ENCODE results near the gene ZFP62.

Gene ZFP62

DNA sequence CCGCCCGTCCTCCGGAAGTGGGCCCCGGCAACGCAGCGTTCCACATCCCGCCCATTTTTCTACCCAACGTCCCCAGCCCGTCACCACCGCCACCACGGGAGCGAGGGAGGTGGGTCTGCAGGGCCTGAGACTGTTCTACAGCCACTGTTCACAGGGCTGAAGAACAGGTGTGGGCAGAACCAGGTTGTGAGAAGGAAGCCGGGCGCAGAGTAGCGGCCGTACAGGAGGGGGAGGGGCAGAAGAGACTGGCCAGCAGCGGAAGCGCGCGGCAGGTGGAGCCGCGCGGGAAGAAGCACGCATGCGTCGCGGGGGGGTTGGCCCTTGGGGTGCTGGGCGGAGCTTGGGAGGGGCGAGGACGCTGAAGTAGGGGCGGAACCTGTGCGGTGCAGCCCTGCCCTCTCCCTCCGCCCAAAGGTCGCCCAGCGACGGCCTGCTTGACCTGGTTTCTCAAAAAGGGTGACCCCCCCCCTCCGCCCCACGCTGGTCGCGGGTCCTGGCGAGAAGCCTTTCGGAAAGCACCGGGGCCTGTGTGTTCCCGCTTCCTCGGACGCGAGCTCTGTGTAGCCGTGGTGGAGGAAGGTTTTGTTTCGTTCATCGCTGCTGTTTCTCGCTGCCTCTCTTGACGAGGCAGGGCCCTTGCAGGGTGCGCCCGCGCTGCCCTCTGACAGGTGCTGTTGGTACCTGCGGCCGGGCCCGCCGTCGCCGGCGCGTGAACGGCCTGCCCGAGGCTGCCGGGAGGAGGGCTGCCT is 50.7 kb downstream of the ZFP62 start:
- DNase-seq (ENCODE audit: low spot score): peak; percentile 96

DNA sequence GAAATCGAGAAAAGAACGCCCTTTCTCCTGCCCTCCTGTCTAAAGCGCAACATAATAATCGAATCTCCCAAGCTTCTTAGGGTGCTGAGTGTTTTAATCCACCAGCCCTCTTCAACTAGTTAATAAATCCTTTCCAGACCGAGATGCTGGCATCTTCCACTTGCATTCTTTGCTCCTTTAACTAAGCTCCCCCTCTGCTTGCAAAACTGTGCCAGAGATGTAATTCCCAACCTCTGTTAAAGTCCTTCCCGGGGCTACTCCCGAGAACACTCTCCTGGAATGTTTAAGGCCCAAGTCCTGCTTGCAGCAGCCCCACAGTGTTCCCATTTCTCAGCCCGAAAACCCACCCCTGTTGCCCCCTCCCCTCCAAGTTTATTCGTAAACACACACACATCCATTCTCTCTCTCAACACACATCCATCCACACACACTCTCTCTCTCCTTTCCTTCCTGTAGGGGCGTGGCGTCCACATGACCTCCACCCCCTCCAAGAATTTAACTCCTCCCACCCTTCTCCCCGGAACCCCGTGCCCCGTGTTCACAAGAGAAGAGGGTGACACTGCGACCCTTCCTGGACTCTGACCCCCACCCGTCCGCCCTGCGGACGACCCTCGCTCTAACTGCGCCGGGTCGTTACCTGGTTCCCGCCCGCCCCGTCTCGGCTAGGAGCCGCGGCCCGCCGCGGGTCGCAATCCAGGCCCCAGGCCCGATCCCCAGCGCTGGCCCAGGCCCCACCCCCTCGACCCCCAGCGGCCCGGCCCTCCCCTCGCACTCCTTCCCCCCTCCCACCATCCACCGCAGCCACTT is 51.5 kb downstream of the ZFP62 start:
- peak; percentile 94 for DNase-seq (ENCODE audit: low spot score)

DNA sequence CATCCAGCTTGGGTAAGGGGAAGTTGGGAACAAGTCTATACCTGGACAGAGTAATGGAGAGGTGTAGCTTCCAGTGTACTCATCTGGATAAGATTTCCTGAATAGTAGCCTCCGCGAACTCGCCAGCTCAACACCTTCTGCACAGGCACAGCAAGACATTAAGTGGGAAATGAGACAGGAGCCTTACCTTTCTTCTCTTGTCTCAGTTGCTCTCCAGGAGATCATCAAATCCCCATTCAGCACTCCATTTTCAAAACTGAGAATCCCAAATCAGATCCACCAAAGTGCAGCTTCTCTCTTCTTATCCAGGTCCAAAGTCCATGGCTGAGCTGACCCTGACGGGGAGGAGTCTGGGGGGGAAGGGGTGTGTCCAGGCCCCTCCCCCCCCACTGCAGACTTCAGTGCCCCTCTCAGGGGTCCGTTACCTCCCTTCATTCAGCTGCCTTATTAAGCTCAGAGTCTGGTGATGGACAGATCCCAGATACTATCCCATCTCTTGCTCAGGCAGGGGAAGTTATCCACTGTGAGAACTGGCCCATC is 52.5 kb downstream of the ZFP62 start:
- DNase-seq (ENCODE audit: low spot score): no peak

DNA sequence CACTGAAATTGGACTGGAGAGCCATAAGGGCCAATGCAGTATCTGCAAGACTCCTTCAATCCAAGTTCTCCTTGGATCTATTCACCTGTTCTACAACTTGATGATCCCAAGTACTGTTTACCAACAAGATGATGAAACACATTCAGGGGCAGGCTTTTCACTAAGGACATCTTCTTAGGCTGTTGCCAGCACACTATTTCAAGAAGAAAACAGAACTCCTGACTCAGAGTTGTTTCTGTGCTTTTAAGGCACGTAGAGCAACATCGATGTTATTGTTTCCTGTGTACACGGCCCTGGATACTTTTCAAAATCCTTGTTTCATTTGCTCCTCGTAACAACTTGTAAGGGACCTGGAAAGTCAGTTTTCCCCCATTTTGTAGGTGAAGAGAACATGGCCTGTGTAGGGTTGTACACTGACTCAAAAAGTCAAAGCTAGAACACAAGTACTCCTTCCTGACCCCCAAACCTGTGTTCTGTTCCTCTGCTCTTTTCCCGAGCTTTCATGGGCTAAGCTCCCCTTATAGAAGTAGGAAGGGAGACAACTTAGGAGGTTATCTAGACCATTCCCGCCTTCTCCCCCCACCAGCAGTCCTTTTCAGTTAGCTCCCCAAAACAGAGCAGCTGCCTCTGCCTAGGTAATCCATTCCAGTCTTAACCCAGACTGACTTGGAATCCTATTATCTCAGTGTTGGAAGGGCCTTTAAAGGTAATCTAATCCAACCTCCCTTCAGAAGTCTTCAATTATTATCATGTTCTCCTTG is 53.2 kb downstream of the ZFP62 start:
- DNase-seq (ENCODE audit: low spot score): no peak

DNA sequence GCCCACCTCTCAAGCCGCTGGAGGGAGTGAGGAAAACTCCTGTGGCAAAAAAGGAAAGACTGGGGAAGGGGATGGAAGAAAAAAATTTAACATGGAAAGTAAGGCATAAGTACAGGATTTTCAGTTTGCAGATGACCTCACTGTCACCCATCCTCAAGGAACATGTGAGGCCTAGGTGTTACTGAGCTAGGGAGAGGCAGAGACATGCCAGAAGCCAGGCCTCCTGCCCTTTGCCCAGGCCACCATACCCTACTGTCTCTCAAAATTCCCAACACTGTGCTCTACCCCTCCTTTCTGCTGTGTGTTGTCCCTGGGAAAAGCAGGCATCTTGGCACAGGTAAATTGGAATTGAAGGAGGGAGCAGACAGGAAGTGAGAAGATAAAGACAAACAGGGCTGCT is 54.0 kb downstream of the ZFP62 start:
- no peak for DNase-seq (ENCODE audit: low spot score)

DNA sequence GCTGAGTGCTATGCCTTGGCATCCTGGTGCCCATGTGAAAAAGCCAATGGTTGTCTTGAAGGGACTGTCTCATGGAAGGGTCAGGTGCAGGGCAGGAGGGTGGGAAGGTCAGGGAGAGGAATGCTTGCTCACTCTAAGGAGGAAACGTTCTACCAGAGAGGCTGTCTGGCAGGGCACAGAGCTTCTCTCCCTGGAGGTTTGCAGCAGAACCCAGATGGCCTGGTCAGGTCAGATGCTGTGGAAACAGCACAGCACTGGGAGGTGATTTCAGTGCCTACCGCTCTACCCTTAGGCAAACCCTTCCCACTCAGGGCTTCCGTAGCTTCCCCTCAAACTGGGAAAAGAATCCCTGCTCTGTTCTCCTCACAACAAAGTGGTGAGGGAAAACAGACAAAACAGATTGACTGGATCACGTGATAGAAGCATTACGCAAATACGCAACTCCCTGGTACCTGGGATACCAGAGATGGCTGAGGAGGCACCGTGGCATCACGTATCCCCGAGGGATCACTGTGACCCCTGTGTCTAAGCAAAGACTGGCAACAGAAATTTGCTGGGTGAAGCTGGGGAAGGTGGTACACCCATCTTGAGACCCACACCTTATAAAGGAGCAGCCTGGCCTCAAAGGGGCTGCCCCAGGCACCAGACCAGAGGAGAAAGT is 54.6 kb downstream of the ZFP62 start:
- DNase-seq (ENCODE audit: low spot score): no peak

DNA sequence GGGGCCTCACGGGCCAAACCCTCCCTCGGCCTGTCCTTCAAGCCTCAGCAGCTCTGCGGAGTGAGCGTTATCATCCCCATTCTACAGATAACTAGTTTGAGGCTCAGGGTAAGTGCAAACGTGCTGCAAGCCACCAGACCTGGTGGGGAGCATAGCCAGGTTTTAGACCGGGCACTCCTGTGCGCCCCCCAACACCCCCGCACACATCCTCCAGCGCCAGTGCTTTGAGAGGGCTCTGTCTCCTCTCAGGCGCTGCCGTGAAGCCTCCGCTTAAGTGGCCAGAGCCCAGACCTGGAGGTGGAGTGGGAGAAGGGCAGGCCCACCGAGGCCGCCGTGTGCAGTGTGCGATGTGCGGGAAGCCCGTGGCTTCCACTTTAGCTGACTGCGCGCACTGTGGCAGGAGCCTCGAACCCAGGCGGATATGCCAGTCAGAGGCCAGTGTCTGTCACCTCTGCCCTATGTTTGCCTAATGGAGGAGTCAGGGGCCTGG is 56.9 kb downstream of the ZFP62 start:
- peak; percentile 50 for DNase-seq (ENCODE audit: low spot score)

DNA sequence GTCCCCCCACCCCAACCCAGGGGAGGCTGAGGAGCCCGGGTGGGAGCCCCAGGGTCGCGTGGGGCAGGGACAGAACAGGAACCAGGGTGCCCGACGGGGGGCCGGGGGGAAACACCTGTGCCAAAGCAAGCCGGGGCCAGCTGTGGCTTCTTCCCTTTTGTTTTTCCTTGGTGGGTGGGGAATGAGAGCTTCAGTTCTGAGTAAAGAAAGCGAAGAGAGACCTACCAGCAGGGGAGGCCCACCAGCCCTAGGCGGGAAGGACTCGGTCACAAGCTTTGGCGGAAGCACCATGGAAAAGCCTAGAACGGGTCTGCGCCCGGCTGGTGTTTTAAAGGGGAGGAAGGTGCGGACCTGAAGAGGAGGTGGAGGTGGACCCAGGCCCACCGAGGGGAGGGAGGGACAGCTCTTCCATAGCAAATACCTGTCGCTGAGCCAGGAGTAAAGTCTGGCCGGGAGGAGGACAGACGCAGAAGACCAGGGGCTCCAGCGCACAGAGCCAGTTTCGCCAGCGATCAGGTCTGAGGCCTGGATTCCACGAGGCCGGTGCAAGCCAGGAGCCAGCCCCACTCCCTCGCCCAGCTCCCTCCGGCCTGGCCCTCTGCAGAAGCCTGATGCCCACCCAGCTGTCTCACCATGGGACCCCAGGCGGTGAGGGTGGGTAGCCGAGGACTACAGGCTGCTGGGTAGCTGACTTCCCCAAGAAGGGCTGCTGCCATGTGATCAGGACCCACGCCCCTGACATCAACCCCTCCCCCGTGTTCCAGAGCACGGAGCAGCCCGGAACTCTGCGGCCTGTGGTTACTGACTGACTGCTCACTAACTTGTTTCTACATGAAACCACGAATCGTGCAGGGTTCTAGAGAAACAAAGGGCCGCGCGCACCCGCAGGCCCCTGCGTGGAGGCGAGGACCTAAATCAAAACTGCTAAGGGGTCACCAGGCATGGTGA is 57.6 kb downstream of the ZFP62 start:
- peak; percentile 94 for DNase-seq (ENCODE audit: low spot score)

DNA sequence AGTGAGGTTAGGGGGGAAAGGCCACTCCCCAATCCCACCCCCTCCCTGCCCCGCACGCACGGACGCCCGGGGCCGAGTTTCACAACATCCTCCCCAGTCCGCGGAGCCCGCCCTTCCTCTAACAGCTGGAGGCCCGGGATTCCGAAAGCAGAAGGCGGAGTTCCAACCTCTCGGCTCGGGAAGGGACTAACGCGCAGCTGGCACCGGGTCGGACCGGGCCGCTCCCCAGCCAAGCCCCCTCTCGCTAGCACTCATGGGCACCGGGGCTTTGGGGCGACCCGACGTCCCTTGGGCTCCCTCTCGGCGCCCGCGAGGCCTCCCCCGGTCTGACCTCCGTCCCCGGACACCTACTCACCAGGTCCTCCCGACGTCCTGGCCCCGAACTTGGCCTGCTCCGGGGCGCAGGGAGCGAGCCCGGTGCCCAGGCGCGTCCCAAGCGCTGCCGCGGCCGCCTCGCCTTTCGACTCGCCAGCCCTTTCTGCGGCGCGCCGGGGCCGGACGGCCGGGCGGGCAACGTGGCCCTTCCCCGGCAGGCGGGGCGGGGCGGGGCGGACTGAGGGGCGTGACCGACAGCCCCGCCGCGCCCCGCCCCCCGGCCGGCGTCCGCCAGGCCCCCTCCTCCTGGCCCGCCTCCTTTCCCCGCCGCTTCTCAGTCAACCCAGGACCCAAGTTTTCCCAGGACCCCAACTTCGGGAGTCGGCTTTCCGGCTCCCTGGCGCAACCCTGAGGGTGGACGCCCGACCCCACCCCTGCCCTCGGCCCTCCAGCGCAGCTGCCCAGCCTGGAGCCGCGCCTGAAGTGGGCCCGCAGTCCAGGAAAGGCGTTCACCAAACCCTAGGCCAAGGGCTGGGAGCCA is 58.5 kb downstream of the ZFP62 start, which contains the start of gene MGAT1:
TSS of gene MGAT1 (minus strand) at position 482 of the 856 bp plus-strand sequence. CDS start 9,835 bp downstream, outside the sequence.
- DNase-seq (ENCODE audit: low spot score): peak; percentile 73

DNA sequence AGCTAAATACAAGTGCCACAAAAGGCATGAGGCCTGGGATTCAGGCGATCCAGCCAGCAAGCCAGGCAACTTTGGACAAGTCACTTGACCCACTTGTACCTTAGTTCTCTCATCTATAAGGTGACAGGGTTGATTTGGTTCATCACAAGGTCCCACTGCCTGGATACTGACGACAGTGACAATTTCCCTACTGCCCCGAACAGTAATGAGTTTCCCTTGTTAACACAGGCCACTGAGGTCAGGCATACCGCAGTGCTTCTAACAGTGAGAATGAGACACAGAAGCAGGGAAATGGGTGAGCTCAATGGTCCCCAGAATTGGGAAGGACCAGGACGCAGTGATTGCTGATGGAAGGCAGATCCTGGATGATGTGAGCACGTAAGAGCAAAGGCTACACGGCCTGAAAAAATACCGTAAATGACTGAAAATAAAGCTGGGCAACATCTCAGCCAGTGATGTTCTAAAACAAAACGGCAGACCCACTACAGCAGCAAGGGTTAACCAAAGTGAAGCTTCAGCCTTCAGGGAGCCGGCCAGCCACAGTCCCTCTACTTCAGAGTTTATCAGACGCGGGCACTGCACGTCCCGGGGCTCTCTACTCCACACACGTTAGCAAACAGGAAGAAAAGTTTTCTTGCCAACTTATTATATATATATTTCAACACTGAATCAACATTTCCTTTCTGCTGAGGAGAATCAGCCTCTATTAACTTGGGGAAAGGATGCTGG is 59.3 kb downstream of the ZFP62 start:
- DNase-seq (ENCODE audit: low spot score): no peak

DNA sequence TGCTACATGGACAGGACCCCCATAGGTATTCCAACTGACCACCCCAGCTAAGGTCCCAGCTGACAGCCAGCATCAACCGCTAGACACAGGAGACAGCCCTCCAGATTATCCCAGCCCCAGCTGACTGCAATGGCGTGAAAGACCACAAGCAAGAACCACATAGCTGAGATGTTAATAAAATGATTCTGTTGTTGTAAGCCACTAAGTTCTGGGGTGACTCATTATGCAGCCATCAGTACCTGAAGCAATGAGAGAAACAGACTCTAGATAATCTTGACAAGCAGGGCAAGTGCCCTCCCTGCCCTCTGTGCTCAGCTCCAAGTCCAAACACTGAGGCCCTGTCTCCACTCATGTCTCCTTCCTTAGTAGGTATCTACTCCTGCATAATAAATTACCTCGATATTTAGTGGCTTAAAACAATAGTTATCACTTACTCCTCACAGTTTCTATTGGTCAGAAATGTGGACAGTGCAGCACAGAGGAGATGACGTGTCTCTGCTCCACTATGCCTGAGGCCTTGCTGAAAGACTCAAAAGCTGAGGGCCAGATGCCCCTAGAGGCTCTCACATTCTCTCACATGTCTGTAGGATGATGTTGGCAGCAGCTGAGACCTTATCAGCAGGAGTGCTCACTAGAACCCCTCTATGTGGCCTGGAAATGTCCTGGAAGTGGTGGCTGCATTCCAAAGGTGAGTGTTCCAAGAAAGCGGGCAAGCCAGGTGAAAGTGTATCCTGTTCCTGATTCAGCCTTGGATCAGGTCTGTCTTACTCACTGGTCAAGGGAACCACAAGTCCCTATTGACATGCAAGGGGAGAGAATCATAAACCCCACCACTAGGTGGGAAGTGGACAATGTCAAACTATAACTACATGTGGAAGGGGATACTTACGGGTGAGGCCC is 60.9 kb downstream of the ZFP62 start:
- DNase-seq (ENCODE audit: low spot score): peak; percentile 38

DNA sequence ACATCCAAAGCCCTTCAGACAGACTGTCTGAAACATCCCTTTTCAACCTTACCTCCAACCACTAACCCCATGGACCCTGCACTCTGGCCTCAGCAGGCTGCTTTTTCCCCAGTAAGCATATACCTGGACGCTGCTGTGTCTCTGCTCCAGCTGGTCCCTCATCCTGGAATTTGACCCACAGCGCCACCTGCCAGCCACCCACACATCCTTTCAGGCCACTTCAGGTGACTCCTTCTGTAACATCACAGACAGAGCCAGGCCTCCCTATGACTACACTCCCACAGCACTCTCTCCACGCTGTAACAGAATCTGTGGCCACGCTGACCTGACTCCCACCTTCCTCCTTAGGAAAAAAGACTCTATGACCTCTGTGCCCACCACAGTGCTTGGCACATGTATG is 61.9 kb downstream of the ZFP62 start:
- DNase-seq (ENCODE audit: low spot score): no peak

DNA sequence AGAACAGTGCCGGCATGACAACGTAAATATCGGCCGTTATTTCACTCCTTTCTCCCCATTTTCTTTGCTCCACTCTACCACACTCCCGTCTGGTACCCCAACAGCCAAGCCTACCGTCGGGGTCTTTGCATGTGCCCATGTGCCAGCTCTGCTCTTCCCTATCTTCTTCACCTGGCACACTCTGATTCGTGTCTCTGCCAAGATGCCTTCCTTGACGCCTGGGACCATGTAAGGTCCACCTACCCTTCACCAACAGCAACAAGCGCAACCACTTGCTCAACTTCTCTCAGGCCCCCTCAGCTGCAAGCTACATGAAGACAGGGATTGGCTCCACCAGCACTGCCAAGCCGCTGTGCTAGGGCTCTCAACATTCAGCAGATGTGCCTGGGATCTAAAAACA is 62.9 kb downstream of the ZFP62 start:
- no peak for DNase-seq (ENCODE audit: low spot score)

Data from activated CD4-positive, alpha-beta T cell treated with anti-CD3 and anti-CD28 coated beads, Interleukin-2, Interleukin-4, amounts not matched to agents 100 ng/mL and 50 ng/mL, durations not matched to agents 16 hours and 8 hours (primary cell).